OCI-LY1 (cell line): ENCODE measurements around the gene NLRP6.

Source experiments
- H2AFZ ChIP-seq: fragments of 200-600 bp; sonication (generic), shearing (Covaris generic); 2 replicates; pipeline ENCODE4 v1.6.0; 2014; ENCODE audit warnings: antibody characterized with exemption, mild to moderate bottlenecking, low read length
- H3F3A ChIP-seq: fragments of 200-600 bp; sonication (generic), shearing (Covaris generic); 2 replicates; pipeline ENCODE4 v1.6.0; 2014; ENCODE audit warnings: mild to moderate bottlenecking, antibody characterized with exemption, low read length, moderate library complexity; ENCODE audit not compliant: insufficient read depth
- H3K27ac ChIP-seq: fragments of 200-600 bp; sonication (generic); 2 replicates; pipeline ENCODE4 v1.5.1; 2014; ENCODE audit warnings: low read length, mixed run types, mild to moderate bottlenecking, low read depth; ENCODE audit not compliant: poor library complexity, severe bottlenecking
- H3K27me3 ChIP-seq: fragments of 200-600 bp; sonication (generic); 2 replicates; pipeline ENCODE4 v1.6.0; 2014; ENCODE audit warnings: antibody characterized with exemption, mild to moderate bottlenecking, low read length, moderate library complexity; ENCODE audit not compliant: insufficient read depth
- H3K36me3 ChIP-seq: fragments of 200-600 bp; sonication (generic); 2 replicates; pipeline ENCODE4 v1.6.1; 2014; ENCODE audit warnings: mild to moderate bottlenecking, antibody characterized with exemption, low read length, moderate library complexity, mixed read lengths; ENCODE audit not compliant: insufficient read depth
- H3K4me1 ChIP-seq: fragments of 200-600 bp; sonication (generic); 2 replicates; pipeline ENCODE4 v1.5.1; 2014; ENCODE audit warnings: mild to moderate bottlenecking, low read length, moderate library complexity; ENCODE audit not compliant: insufficient read depth, severe bottlenecking
- H3K4me2 ChIP-seq: fragments of 200-600 bp; sonication (generic), shearing (Covaris generic); 2 replicates; pipeline ENCODE4 v1.6.1; 2014; ENCODE audit warnings: low read length
- H3K4me3 ChIP-seq: fragments of 200-600 bp; sonication (generic); 2 replicates; pipeline ENCODE4 v1.5.1; 2014; ENCODE audit warnings: low read length, low read depth, mild to moderate bottlenecking, mixed read lengths; ENCODE audit not compliant: poor library complexity, severe bottlenecking
- H3K79me2 ChIP-seq: fragments of 200-600 bp; shearing (Covaris generic); 2 replicates; pipeline ENCODE4 v1.6.1; 2016; ENCODE audit warnings: mixed run types, low read length, mixed read lengths; ENCODE audit not compliant: insufficient read depth
- H3K9ac ChIP-seq: fragments of 200-600 bp; sonication (generic), shearing (Covaris generic); 2 replicates; pipeline ENCODE4 v1.6.1; 2014; ENCODE audit warnings: mild to moderate bottlenecking, low read length, mixed read lengths
- H3K9me2 ChIP-seq: fragments of 200-600 bp; sonication (generic), shearing (Covaris generic); 2 replicates; pipeline ENCODE4 v1.6.1; 2014; ENCODE audit warnings: low read depth, mild to moderate bottlenecking, low read length, mixed read lengths
- H3K9me3 ChIP-seq: fragments of 200-600 bp; shearing (Covaris generic); 2 replicates; pipeline ENCODE4 v1.6.1; 2014; ENCODE audit warnings: low read length, mixed read lengths
- H4K20me1 ChIP-seq: fragments of 200-600 bp; sonication (generic), shearing (Covaris generic); 2 replicates; pipeline ENCODE4 v1.6.0; 2016; ENCODE audit warnings: mild to moderate bottlenecking, low read length; ENCODE audit not compliant: insufficient read depth
- CTCF ChIP-seq: fragments of 200-600 bp; sonication (generic), shearing (Covaris generic); IDR thresholded peaks from 2 replicates; pipeline ENCODE4 v1.5.1; 2017; ENCODE audit warnings: mild to moderate bottlenecking, antibody characterized with exemption, low read length, moderate library complexity, mixed read lengths
- EZH2 ChIP-seq: fragments of 200-600 bp; sonication (generic), shearing (Covaris generic); IDR thresholded peaks from 2 replicates; pipeline ENCODE4 v1.8.0; 2017; ENCODE audit warnings: borderline replicate concordance, mixed run types, mild to moderate bottlenecking, antibody characterized with exemption, low read length, moderate library complexity, mixed read lengths

The NLRP6 gene

GRCh38 chr11:257766-258493, 20.3 kb upstream of the NLRP6 start:
- H2AFZ ChIP-seq = no peak overlapping the region
- H4K20me1 ChIP-seq = no peaks in the 10 kb centered on the region
- H3K9me3 ChIP-seq = 0 out of 2 replicates have a peak, but pooled peaks cover 4% of the 10 kb centered on the region
- TF ChIP-seq CTCF (peak; percentile 46; the same call in 1 of the 2 replicates), EZH2 (no peak)
- H3K27me3 ChIP-seq = no peaks in the 10 kb centered on the region
- H3K4me2 ChIP-seq = peak overlapping the region; percentile 16; the same call in 1 of the 2 replicates
- H3K79me2 ChIP-seq = no peaks in the 10 kb centered on the region
- no peaks in the 10 kb centered on the region for H3K9me2 ChIP-seq
- no peak overlapping the region for H3K4me3 ChIP-seq
- peaks cover 9% of the 10 kb centered on the region for H3K36me3 ChIP-seq
- H3K4me1 ChIP-seq = peaks cover 16% of the 10 kb centered on the region
- no peak overlapping the region; the same call in 1 of the 2 replicates for H3K9ac ChIP-seq
- no peaks in the 10 kb centered on the region for H3F3A ChIP-seq
- peak overlapping the region; percentile 48 for H3K27ac ChIP-seq

- no peaks in the 10 kb centered on the region; the same call in 1 of the 2 replicates for H3F3A ChIP-seq
- H2AFZ ChIP-seq = no peak overlapping the region
- H3K4me2 ChIP-seq = no peak overlapping the region
- H3K27me3 ChIP-seq = no peaks in the 10 kb centered on the region
- no peak overlapping the region for H3K27ac ChIP-seq
- H3K4me3 ChIP-seq = no peak overlapping the region
- TF ChIP-seq CTCF (no peak), EZH2 (no peak)
- H3K9me2 ChIP-seq = no peaks in the 10 kb centered on the region
- H3K4me1 ChIP-seq = peaks cover 16% of the 10 kb centered on the region
- no peak overlapping the region for H3K9ac ChIP-seq
- no peaks in the 10 kb centered on the region for H3K79me2 ChIP-seq
- 0 out of 2 replicates have a peak, but pooled peaks cover 4% of the 10 kb centered on the region for H3K9me3 ChIP-seq
- no peaks in the 10 kb centered on the region for H3K36me3 ChIP-seq
- no peaks in the 10 kb centered on the region for H4K20me1 ChIP-seq
Measured at GRCh38 chr11:259413-259812, 18.8 kb upstream of the NLRP6 start.

GRCh38 chr11:261624-262023, 16.6 kb upstream of the NLRP6 start:
- Histone ChIP-seq H3K4me1 (peaks cover 16% of the 10 kb centered on the region), H3K27me3 (no peaks in the 10 kb centered on the region), H3K27ac (no peak overlapping the region), H2AFZ (no peak overlapping the region), H4K20me1 (no peaks in the 10 kb centered on the region), H3K4me3 (no peak overlapping the region), H3K9me3 (peaks cover 7% of the 10 kb centered on the region; the same call in 1 of the 2 replicates), H3F3A (peaks cover 1% of the 10 kb centered on the region), H3K79me2 (no peaks in the 10 kb centered on the region), H3K9ac (no peak overlapping the region), H3K9me2 (no peaks in the 10 kb centered on the region), H3K36me3 (no peaks in the 10 kb centered on the region), H3K4me2 (no peak overlapping the region)
- TF ChIP-seq CTCF (no peak), EZH2 (no peak)
